ENCODE results near the gene LAIR2. TPM values are rescaled to one million over a fixed set of nuclear protein-coding genes. Genes with fewer than 3 reads are reported as not detected.

LAIR2 gene
- total RNA-seq, 1 donor from 2014 or later = not detected

- no peak for DNase-seq (ENCODE audit: low spot score)
These were observed 31.5 kb downstream of the LAIR2 start for GRCh38 chr19:54534156-54534555.

- DNase-seq (ENCODE audit: low spot score) = no peak
These were observed 33.0 kb downstream of the LAIR2 start for GRCh38 chr19:54535601-54536000.

- no peak for DNase-seq (ENCODE audit: low spot score)
These were observed 34.3 kb downstream of the LAIR2 start for GRCh38 chr19:54536956-54537355.

- no peak for DNase-seq (ENCODE audit: low spot score)
These were observed 39.1 kb downstream of the LAIR2 start for GRCh38 chr19:54541712-54542111.

GRCh38 chr19:54548806-54549205 is 46.2 kb downstream of the LAIR2 start:
- no peak for DNase-seq (ENCODE audit: low spot score)

- DNase-seq (ENCODE audit: low spot score) = no peak
These were observed 46.6 kb downstream of the LAIR2 start for GRCh38 chr19:54549224-54549623.

GRCh38 chr19:54551293-54551692 is 48.7 kb downstream of the LAIR2 start:
- DNase-seq (ENCODE audit: low spot score) = no peak

GRCh38 chr19:54551950-54552912 is 49.6 kb downstream of the LAIR2 start:
- DNase-seq (ENCODE audit: low spot score) = no peak

GRCh38 chr19:54552913-54553310 is 50.3 kb downstream of the LAIR2 start:
- DNase-seq (ENCODE audit: low spot score) = no peak

GRCh38 chr19:54554006-54554405 is 51.4 kb downstream of the LAIR2 start:
- DNase-seq (ENCODE audit: low spot score) = no peak

GRCh38 chr19:54554896-54555295 is 52.3 kb downstream of the LAIR2 start:
- no peak for DNase-seq (ENCODE audit: low spot score)

- no peak for DNase-seq (ENCODE audit: low spot score)
These were observed 53.6 kb downstream of the LAIR2 start for GRCh38 chr19:54556194-54556593.

- no peak for DNase-seq (ENCODE audit: low spot score)
These were observed 55.7 kb downstream of the LAIR2 start for GRCh38 chr19:54558339-54558738.

Other genes with a start within 250 kb of the LAIR2 start
- 5.3 TPM for gene LILRB5, start 245.6 kb upstream of the LAIR2 start, total RNA-seq
- 2.6 TPM for gene LILRB2, start 221.7 kb upstream of the LAIR2 start, total RNA-seq
- gene LILRA5, start 189.7 kb upstream of the LAIR2 start, total RNA-seq = 2.1 TPM
- 0.44 TPM for gene LILRA4, start 163.7 kb upstream of the LAIR2 start, total RNA-seq
- 16.1 TPM for gene LAIR1, start 137.9 kb upstream of the LAIR2 start, total RNA-seq
- 2.7 TPM for gene TTYH1, start 87.4 kb upstream of the LAIR2 start, total RNA-seq
- gene LENG8, start 53.6 kb upstream of the LAIR2 start, total RNA-seq = 269 TPM
- gene LENG9, start 39.1 kb upstream of the LAIR2 start, total RNA-seq = 10.2 TPM
- 77.0 TPM for gene CDC42EP5, start 29.5 kb upstream of the LAIR2 start, total RNA-seq
- gene LILRA2, start 71.0 kb downstream of the LAIR2 start, total RNA-seq = 2.2 TPM
- gene LILRA1, start 90.8 kb downstream of the LAIR2 start, total RNA-seq = 0.34 TPM
- 2.7 TPM for gene LILRB1, start 127.7 kb downstream of the LAIR2 start, total RNA-seq
- gene LILRB4, start 160.2 kb downstream of the LAIR2 start, total RNA-seq = 3.1 TPM
- not detected for gene KIR3DL3, start 221.6 kb downstream of the LAIR2 start, total RNA-seq
- not detected for gene KIR2DL3, start 235.7 kb downstream of the LAIR2 start, total RNA-seq